KOPT-K1 (cell line): Measurements from ENCODE around the gene B2M.
A peak's percentile ranks its signal among the peaks of the same experiment; 100 is the strongest.
"Not testable (repeated sequence)": the region's sequence is repeated elsewhere in the genome, so short reads cannot be mapped to it uniquely, and the experiment has no call there.

Source experiments
- H3K27ac ChIP-seq: fragments of 200-600 bp; sonication (generic); 2 replicates; pipeline ENCODE4 v1.5.1; 2016; ENCODE audit warnings: antibody characterized with exemption, mild to moderate bottlenecking, low read depth, low read length; ENCODE audit not compliant: poor library complexity, severe bottlenecking
- H3K36me3 ChIP-seq: fragments of 200-600 bp; sonication (generic); 2 replicates; pipeline ENCODE4 v1.5.1; 2017; ENCODE audit warnings: antibody characterized with exemption, mild to moderate bottlenecking, low read length, moderate library complexity; ENCODE audit not compliant: insufficient read depth
- H3K9me3 ChIP-seq: fragments of 200-600 bp; sonication (generic); 2 replicates; pipeline ENCODE4 v1.5.1; 2017; ENCODE audit warnings: antibody characterized with exemption, low read length, mild to moderate bottlenecking; ENCODE audit not compliant: insufficient read depth, poor library complexity, severe bottlenecking

The B2M gene

GRCh38 chr15:44727485-44728231 lies 16.3 kb downstream of the B2M start:
- Histone ChIP-seq H3K27ac (peak overlapping the region; percentile 96), H3K9me3 (no peaks in the 10 kb centered on the region), H3K36me3 (peaks cover 14% of the 10 kb centered on the region; the same call in 1 of the 2 replicates)

GRCh38 chr15:44728232-44728575 lies 16.9 kb downstream of the B2M start:
- Histone ChIP-seq H3K27ac (peak overlapping the region; percentile 96), H3K36me3 (peaks cover 14% of the 10 kb centered on the region; the same call in 1 of the 2 replicates)

GRCh38 chr15:44728576-44729407 lies 17.5 kb downstream of the B2M start:
- Histone ChIP-seq H3K27ac (peak overlapping the region; percentile 96), H3K9me3 (no peaks in the 10 kb centered on the region), H3K36me3 (peaks cover 14% of the 10 kb centered on the region; the same call in 1 of the 2 replicates)

More at GRCh38 chr15:44728232-44728575, 16.9 kb downstream of the B2M start:
- not testable (repeated sequence) for H3K9me3 ChIP-seq

GRCh38 chr15:44729408-44730127 lies 18.3 kb downstream of the B2M start:
- peak overlapping the region; percentile 96 for H3K27ac ChIP-seq
- H3K36me3 ChIP-seq: peaks cover 14% of the 10 kb centered on the region; the same call in 1 of the 2 replicates
- H3K9me3 ChIP-seq: no peaks in the 10 kb centered on the region

GRCh38 chr15:44734839-44735481 lies 23.6 kb downstream of the B2M start:
- Histone ChIP-seq H3K27ac (no peak overlapping the region), H3K9me3 (no peaks in the 10 kb centered on the region)

GRCh38 chr15:44735482-44736180 lies 24.3 kb downstream of the B2M start:
- Histone ChIP-seq H3K27ac (peak overlapping the region; percentile 40), H3K9me3 (no peaks in the 10 kb centered on the region), H3K36me3 (peaks cover 14% of the 10 kb centered on the region; the same call in 1 of the 2 replicates)

More at GRCh38 chr15:44734839-44735481, 23.6 kb downstream of the B2M start:
- H3K36me3 ChIP-seq: peaks cover 14% of the 10 kb centered on the region; the same call in 1 of the 2 replicates

- Histone ChIP-seq H3K36me3 (peaks cover 13% of the 10 kb centered on the region; the same call in 1 of the 2 replicates), H3K9me3 (no peaks in the 10 kb centered on the region), H3K27ac (peak within 1 kb of the TSS; percentile 40)
These were observed 25.0 kb downstream of the B2M start, which contains the start of gene TRIM69 for GRCh38 chr15:44736181-44736765. Gene TRIM69 (plus strand): TSS chr15:44736528. CDS start chr15:44736705, 177 bp downstream.

- Histone ChIP-seq H3K36me3 (no peaks in the 10 kb centered on the region), H3K27ac (no peak overlapping the region), H3K9me3 (no peaks in the 10 kb centered on the region)
These were observed 27.1 kb downstream of the B2M start for GRCh38 chr15:44738340-44738984.

- H3K36me3 ChIP-seq, H3K27ac ChIP-seq, H3K9me3 ChIP-seq: not testable (repeated sequence)
These were observed 28.0 kb downstream of the B2M start for GRCh38 chr15:44739222-44739847.

- not testable (repeated sequence) for H3K9me3 ChIP-seq, H3K36me3 ChIP-seq, H3K27ac ChIP-seq
These were observed 32.1 kb downstream of the B2M start for GRCh38 chr15:44743454-44743853.

- H3K9me3 ChIP-seq: peaks cover 10% of the 10 kb centered on the region
- H3K27ac ChIP-seq: no peak overlapping the region
- H3K36me3 ChIP-seq: no peaks in the 10 kb centered on the region
These were observed 42.0 kb downstream of the B2M start for GRCh38 chr15:44753345-44753744.

- no peak overlapping the region for H3K27ac ChIP-seq
These were observed 51.9 kb downstream of the B2M start for GRCh38 chr15:44763187-44763586.

GRCh38 chr15:44763848-44764247 lies 52.5 kb downstream of the B2M start:
- no peaks in the 10 kb centered on the region for H3K36me3 ChIP-seq
- H3K27ac ChIP-seq: no peak overlapping the region
- no peaks in the 10 kb centered on the region for H3K9me3 ChIP-seq

More at GRCh38 chr15:44763187-44763586, 51.9 kb downstream of the B2M start:
- H3K36me3 ChIP-seq: no peaks in the 10 kb centered on the region
- no peaks in the 10 kb centered on the region for H3K9me3 ChIP-seq
